B cell (primary cell): Measurements from ENCODE around the gene SHLD3.

Experiments used
- CTCF ChIP-seq: fragments of 200-600 bp; IDR thresholded peaks from one replicate; pipeline ENCODE4 v1.8.0; 2022; ENCODE audit warnings: antibody characterized with exemption, mild to moderate bottlenecking
- EZH2 ChIP-seq: IDR thresholded peaks from 2 replicates; pipeline ENCODE4 v1.6.1; 2012; ENCODE audit warnings: borderline replicate concordance, low read depth, mild to moderate bottlenecking, moderate library complexity, low read length; ENCODE audit not compliant: insufficient read depth, poor library complexity, severe bottlenecking

- TF ChIP-seq CTCF (no peak), EZH2 (no peak)
Measured at GRCh38 chr5:65612298-65612907, 12.4 kb upstream of the SHLD3 start.
